Measurements from ENCODE around the gene ITGA5. TPM values are rescaled to one million over a fixed set of nuclear protein-coding genes. Genes with fewer than 3 reads are reported as not detected.

ITGA5 gene
- polyA plus RNA-seq: 1.4 and 3.8 TPM in 2 replicates

GRCh38 chr12:54419088-54419887, at the start of gene ITGA5:
ITGA5 (minus strand) TSS chr12:54419266; CDS start chr12:54419198, 68 bp downstream.

GRCh38 chr12:54384591-54385041, 34.5 kb downstream of the ITGA5 start, which contains the start of gene ZNF385A:
ZNF385A (minus strand) TSS chr12:54384733; CDS start chr12:54384514, 219 bp downstream.

GRCh38 chr12:54364413-54364812, 54.7 kb downstream of the ITGA5 start, which contains the start of gene GPR84:
GPR84 (minus strand) TSS chr12:54364486; CDS start chr12:54363851, 635 bp downstream.

Other genes with a start within 250 kb of the ITGA5 start
- gene SMUG1, start 230.3 kb downstream of the ITGA5 start, polyA plus RNA-seq: 14.4 and 18.8 TPM in 2 replicates
- 43.9 and 51.9 TPM in 2 replicates for gene CBX5, start 139.1 kb downstream of the ITGA5 start, polyA plus RNA-seq
- 138 and 186 TPM in 2 replicates for gene HNRNPA1, start 138.5 kb downstream of the ITGA5 start, polyA plus RNA-seq
- not detected in 2 replicates for gene NFE2, start 118.3 kb downstream of the ITGA5 start, polyA plus RNA-seq
- gene COPZ1, start 94.1 kb downstream of the ITGA5 start, polyA plus RNA-seq: 191 and 243 TPM in 2 replicates
- gene GPR84, start 54.8 kb downstream of the ITGA5 start, polyA plus RNA-seq: not detected in 2 replicates
- gene ZNF385A, start 34.5 kb downstream of the ITGA5 start, polyA plus RNA-seq: 6.1 and 12.1 TPM in 2 replicates
- 0.73 and 0.91 TPM in 2 replicates for gene GTSF1, start 54.3 kb upstream of the ITGA5 start, polyA plus RNA-seq
- 0.47 and 3.5 TPM in 2 replicates for gene NCKAP1L, start 78.5 kb upstream of the ITGA5 start, polyA plus RNA-seq
- gene PDE1B, start 130.3 kb upstream of the ITGA5 start, polyA plus RNA-seq: 33.4 and 44.7 TPM in 2 replicates
- gene PPP1R1A, start 169.4 kb upstream of the ITGA5 start, polyA plus RNA-seq: 13.8 and 22.1 TPM in 2 replicates
- not detected in 2 replicates for gene LACRT, start 215.6 kb upstream of the ITGA5 start, polyA plus RNA-seq
- not detected in 2 replicates for gene DCD, start 229.1 kb upstream of the ITGA5 start, polyA plus RNA-seq